ENCODE data around the gene PHF21B. TPM values are rescaled to one million over a fixed set of nuclear protein-coding genes. Genes with fewer than 3 reads are reported as not detected.

The PHF21B gene
- total RNA-seq, 1 donor from 2014 or later: not detected

DNA sequence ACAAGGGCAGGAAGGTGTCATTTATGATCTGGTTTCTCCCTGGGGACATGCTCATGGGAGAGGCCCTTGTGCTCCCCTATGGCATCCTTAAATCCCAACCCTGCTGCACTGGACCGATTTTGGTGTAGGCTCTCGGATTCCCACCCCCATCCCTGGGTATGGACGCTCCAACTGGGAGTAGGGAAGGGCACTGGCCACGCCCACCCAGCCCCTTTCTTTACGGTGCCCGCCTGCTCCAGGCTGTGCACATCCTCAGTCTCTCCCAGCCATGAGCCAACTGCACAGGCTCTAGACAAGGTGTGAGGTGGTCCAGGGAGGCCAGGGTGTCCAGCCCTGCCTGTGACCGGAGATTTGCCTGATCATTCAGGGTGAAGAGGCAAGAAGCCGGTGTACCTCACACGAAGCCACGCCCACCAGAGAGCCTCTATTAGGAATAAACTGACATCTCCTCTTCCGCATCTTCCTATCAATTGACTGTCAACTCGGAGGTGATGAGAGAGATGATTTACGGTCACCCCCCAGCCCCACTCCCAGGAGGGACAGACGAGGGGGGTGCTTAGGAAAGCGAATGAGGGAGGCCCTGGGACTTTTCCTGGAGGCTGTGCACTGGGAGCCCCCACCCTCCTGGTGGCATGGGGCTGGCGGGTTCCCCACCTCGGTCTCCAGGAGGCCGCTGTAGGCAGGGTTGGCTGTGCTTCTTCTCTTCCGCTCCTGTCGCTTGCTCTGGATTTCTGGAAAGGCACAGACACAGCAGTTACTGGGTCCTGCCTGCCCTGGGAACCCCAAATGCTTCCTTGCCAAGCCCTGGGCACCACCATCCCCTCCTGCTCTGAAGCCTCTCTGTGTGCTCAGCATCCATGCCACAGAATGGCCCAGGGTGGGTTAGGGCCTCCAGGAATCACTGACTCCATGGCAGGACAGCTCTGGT, 116.7 kb downstream of the PHF21B start:
- Histone ChIP-seq H3K4me1 (no peaks in the 10 kb centered on the region), H3K4me3 (no peak overlapping the region), H3K27me3 (no peaks in the 10 kb centered on the region), H3K9me3 (no peaks in the 10 kb centered on the region), H3K36me3 (no peaks in the 10 kb centered on the region), H3K27ac (no peak overlapping the region)
- intact Hi-C loops (cut with DNase I): no loop called here
- peak in 1 of 2 donors; percentile 30 for DNase-seq (ENCODE audit: low spot score in 2 of 2)
- no peak for TF ChIP-seq CTCF (IDR thresholded peaks at IDR 0.05)

- no peak overlapping the region for H3K27ac ChIP-seq
- TF ChIP-seq CTCF (IDR thresholded peaks at IDR 0.05): no peak
- H3K4me3 ChIP-seq: no peak overlapping the region
- H3K36me3 ChIP-seq: no peaks in the 10 kb centered on the region
- no peaks in the 10 kb centered on the region for H3K9me3 ChIP-seq
- intact Hi-C loops (cut with DNase I): no loop called here
- peak in 1 of 2 donors; percentile 55 for DNase-seq (ENCODE audit: low spot score in 2 of 2)
- no peaks in the 10 kb centered on the region for H3K27me3 ChIP-seq
- H3K4me1 ChIP-seq: no peaks in the 10 kb centered on the region
Measured at GRCh38 chr22:44892243-44892642, 117.6 kb downstream of the PHF21B start.

GRCh38 chr22:44891791-44892190, 118.0 kb downstream of the PHF21B start:
- no peaks in the 10 kb centered on the region for H3K27me3 ChIP-seq
- no peaks in the 10 kb centered on the region for H3K36me3 ChIP-seq
- no peaks in the 10 kb centered on the region for H3K4me1 ChIP-seq
- no peak for TF ChIP-seq CTCF (IDR thresholded peaks at IDR 0.05)
- no peak overlapping the region for H3K4me3 ChIP-seq
- no peaks in the 10 kb centered on the region for H3K9me3 ChIP-seq
- H3K27ac ChIP-seq: no peak overlapping the region
- peak in 1 of 2 donors; percentile 42 for DNase-seq (ENCODE audit: low spot score in 2 of 2)
- intact Hi-C loops (cut with DNase I): no loop called here

- no peaks in the 10 kb centered on the region for H3K27me3 ChIP-seq
- no peak for DNase-seq (ENCODE audit: low spot score in 2 of 2)
- intact Hi-C loops (cut with DNase I): no loop called here
- no peak overlapping the region for H3K27ac ChIP-seq
- no peaks in the 10 kb centered on the region for H3K9me3 ChIP-seq
- H3K36me3 ChIP-seq: no peaks in the 10 kb centered on the region
- no peaks in the 10 kb centered on the region for H3K4me1 ChIP-seq
- H3K4me3 ChIP-seq: no peak overlapping the region
- no peak for TF ChIP-seq CTCF (IDR thresholded peaks at IDR 0.05)
Measured at GRCh38 chr22:44891293-44891747, 118.5 kb downstream of the PHF21B start.

DNA sequence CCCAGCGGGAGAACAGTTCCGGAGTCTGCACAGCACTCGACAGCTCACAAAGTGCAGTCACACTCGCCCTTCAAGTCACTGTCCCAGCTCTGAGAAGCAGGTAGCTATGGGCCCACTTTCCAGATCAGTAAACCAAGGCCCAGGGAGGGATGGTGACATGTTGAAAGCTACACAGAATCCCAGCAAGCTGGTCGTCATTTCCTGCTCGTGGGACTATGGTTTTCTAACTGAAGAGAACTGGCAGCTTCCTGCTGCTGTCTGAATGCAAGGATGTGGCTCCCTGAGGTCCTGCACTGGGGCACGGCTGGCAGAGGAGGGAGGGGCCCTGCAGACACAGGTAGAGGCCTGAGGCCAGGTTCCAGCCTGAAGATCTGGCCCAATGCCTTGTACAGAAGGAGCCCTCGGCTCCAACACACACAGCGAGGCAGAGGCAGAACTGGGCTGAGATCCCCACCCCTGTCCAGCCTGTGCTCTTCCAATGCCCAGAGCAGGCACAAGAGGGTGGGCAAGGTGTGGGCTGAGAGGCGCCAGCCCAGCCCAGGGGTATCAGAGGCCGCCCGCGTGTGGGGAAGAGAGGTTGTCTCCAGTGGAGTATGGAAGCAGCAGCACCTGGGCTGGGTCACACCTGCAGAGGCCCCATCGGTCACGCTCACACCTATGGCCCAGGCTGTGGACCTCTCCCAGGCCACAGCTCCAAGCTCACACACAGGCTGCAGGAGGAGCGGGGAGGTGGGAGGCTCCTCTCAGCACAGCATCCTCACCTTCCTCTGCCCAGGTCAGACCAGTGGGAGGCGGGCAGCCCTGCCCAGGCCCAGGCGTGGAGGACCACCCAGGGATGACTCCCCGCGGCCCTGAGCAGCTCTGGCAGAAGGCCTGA, 119.2 kb downstream of the PHF21B start:
- H3K9me3 ChIP-seq: no peaks in the 10 kb centered on the region
- no peak overlapping the region for H3K4me3 ChIP-seq
- no peaks in the 10 kb centered on the region for H3K4me1 ChIP-seq
- H3K36me3 ChIP-seq: no peaks in the 10 kb centered on the region
- DNase-seq (ENCODE audit: low spot score in 2 of 2): peak in 1 of 2 donors; percentile 53
- no peak overlapping the region for H3K27ac ChIP-seq
- intact Hi-C loops (cut with DNase I): no loop called here
- no peak for TF ChIP-seq CTCF (IDR thresholded peaks at IDR 0.05)
- H3K27me3 ChIP-seq: no peaks in the 10 kb centered on the region
